Activated T-cell treated with anti-CD3 and anti-CD28 coated beads, Interleukin-2, amount 50 U/mL, for 72 hours (primary cell): Measurements from ENCODE around the gene TBC1D24. TPM values are rescaled to one million over a fixed set of nuclear protein-coding genes. Genes with fewer than 3 reads are reported as not detected.
"Not testable (repeated sequence)": the region's sequence is repeated elsewhere in the genome, so short reads cannot be mapped to it uniquely, and the experiment has no call there.

ENCODE experiments used
- ATAC-seq, 2 donors: fragments of 150-1000 bp; cut with Tn5 transposase; replicated peaks in 1 of 2; 2 replicates each; pipeline ENCODE4 v1.10.0; 2021; ENCODE audit warnings: moderate library complexity in 2 of 2, mild to moderate bottlenecking in 1 of 2
- DNase-seq, 2 donors: peaks; one replicate each; pipeline ENCODE4 v3.0.0; 2021 to 2022; ENCODE audit warnings: mixed read lengths in 1 of 2
- H3K27ac Mint-ChIP-seq: one replicate; pipeline ENCODE4 v1.8.0; 2022; ENCODE audit warnings: mild to moderate bottlenecking, moderate library complexity, mixed read lengths
- H3K27me3 Mint-ChIP-seq: one replicate; pipeline ENCODE4 v1.8.0; 2022; ENCODE audit warnings: low read depth, mixed read lengths
- H3K36me3 Mint-ChIP-seq, 2 donors: one replicate each; pipeline ENCODE4 v1.8.0; 2022; ENCODE audit warnings: mixed read lengths in 2 of 2, mild to moderate bottlenecking in 1 of 2; ENCODE audit not compliant: insufficient read depth in 2 of 2
- H3K4me1 Mint-ChIP-seq: one replicate; pipeline ENCODE4 v1.8.0; 2022; ENCODE audit warnings: low read depth, mixed read lengths
- H3K4me3 Mint-ChIP-seq, 2 donors: one replicate each; pipeline ENCODE4 v1.8.0; 2022; ENCODE audit warnings: mild to moderate bottlenecking in 2 of 2, mixed read lengths in 2 of 2, moderate library complexity in 2 of 2
- H3K9me3 Mint-ChIP-seq, 2 donors: one replicate each; pipeline ENCODE4 v1.8.0; 2022; ENCODE audit warnings: mixed read lengths in 2 of 2
- total RNA-seq, 2 donors: library from RNA; stranded (reverse); gene quantifications; one replicate each; pipeline ENCODE4 v1.2.3, GENCODE V29; 2022

TBC1D24 gene
- total RNA-seq, 2 donors from 2014 or later: 13.6 to 20.4 TPM

- DNase-seq: peak; percentile 63 to 69
- H3K4me3 Mint-ChIP-seq: peak overlapping the region; percentile 82 to 84
- H3K27me3 Mint-ChIP-seq: peaks cover 19% of the 10 kb centered on the region
- peaks cover 21% of the 10 kb centered on the region for H3K4me1 Mint-ChIP-seq
- peak; percentile 65 to 74 for ATAC-seq
- H3K27ac Mint-ChIP-seq: no peak overlapping the region
- H3K9me3 Mint-ChIP-seq: no peaks in the 10 kb centered on the region
- H3K36me3 Mint-ChIP-seq: no peaks in the 10 kb centered on the region
Measured at GRCh38 chr16:2473999-2474876, 689 bp upstream of the TBC1D24 start.

- Mint-ChIP-seq H3K27ac (no peak overlapping the region), H3K36me3 (no peaks in the 10 kb centered on the region), H3K9me3 (no peaks in the 10 kb centered on the region), H3K27me3 (peaks cover 7% of the 10 kb centered on the region), H3K4me1 (peaks cover 21% of the 10 kb centered on the region), H3K4me3 (peak overlapping the region; percentile 70)
- peak; percentile 35 to 39 for DNase-seq
- ATAC-seq: peak; percentile 39 to 44
Measured at GRCh38 chr16:2475413-2476344, 752 bp downstream of the TBC1D24 start.

- Mint-ChIP-seq H3K9me3 (no peaks in the 10 kb centered on the region), H3K27me3 (peaks cover 7% of the 10 kb centered on the region), H3K4me1 (peaks cover 21% of the 10 kb centered on the region), H3K27ac (no peak overlapping the region), H3K4me3 (peak overlapping the region; percentile 70), H3K36me3 (no peaks in the 10 kb centered on the region)
- DNase-seq (no peak), ATAC-seq (no peak)
Measured at GRCh38 chr16:2476345-2476720, 1.4 kb downstream of the TBC1D24 start.

- peak overlapping the region; percentile 51 for H3K27ac Mint-ChIP-seq
- no peaks in the 10 kb centered on the region for H3K36me3 Mint-ChIP-seq
- H3K27me3 Mint-ChIP-seq: peaks cover 7% of the 10 kb centered on the region
- peaks cover 21% of the 10 kb centered on the region for H3K4me1 Mint-ChIP-seq
- DNase-seq: no peak
- H3K9me3 Mint-ChIP-seq: no peaks in the 10 kb centered on the region
- no peak for ATAC-seq
- H3K4me3 Mint-ChIP-seq: peak overlapping the region; percentile 70
Measured at GRCh38 chr16:2476741-2477140, 1.8 kb downstream of the TBC1D24 start.

- Mint-ChIP-seq H3K4me3 (no peak overlapping the region), H3K4me1 (peaks cover 21% of the 10 kb centered on the region), H3K27me3 (peaks cover 7% of the 10 kb centered on the region), H3K27ac (no peak overlapping the region), H3K9me3 (no peaks in the 10 kb centered on the region), H3K36me3 (no peaks in the 10 kb centered on the region)
- DNase-seq: no peak
- ATAC-seq: no peak
Measured at GRCh38 chr16:2477327-2477726, 2.4 kb downstream of the TBC1D24 start.

- no peak for ATAC-seq
- Mint-ChIP-seq H3K36me3 (no peaks in the 10 kb centered on the region), H3K4me3 (no peak overlapping the region), H3K27ac (no peak overlapping the region), H3K4me1 (peaks cover 15% of the 10 kb centered on the region), H3K27me3 (peaks cover under 1% of the 10 kb centered on the region), H3K9me3 (no peaks in the 10 kb centered on the region)
- DNase-seq: no peak
Measured at GRCh38 chr16:2478279-2478678, 3.4 kb downstream of the TBC1D24 start.

- H3K36me3 Mint-ChIP-seq, DNase-seq, H3K9me3 Mint-ChIP-seq, H3K27ac Mint-ChIP-seq, H3K27me3 Mint-ChIP-seq, H3K4me3 Mint-ChIP-seq, ATAC-seq: not testable (repeated sequence)
- H3K4me1 Mint-ChIP-seq: peaks cover 13% of the 10 kb centered on the region
Measured at GRCh38 chr16:2479996-2480395, 5.1 kb downstream of the TBC1D24 start.

GRCh38 chr16:2480948-2481347 is 6.0 kb downstream of the TBC1D24 start:
- Mint-ChIP-seq H3K4me1 (peaks cover 11% of the 10 kb centered on the region), H3K27ac (no peak overlapping the region), H3K36me3 (no peaks in the 10 kb centered on the region), H3K4me3 (no peak overlapping the region), H3K9me3 (no peaks in the 10 kb centered on the region), H3K27me3 (no peaks in the 10 kb centered on the region)
- no peak for ATAC-seq
- no peak for DNase-seq

- no peak overlapping the region for H3K4me3 Mint-ChIP-seq
- H3K27ac Mint-ChIP-seq: no peak overlapping the region
Measured at GRCh38 chr16:2481676-2482075, 6.7 kb downstream of the TBC1D24 start.

GRCh38 chr16:2482249-2482648 is 7.3 kb downstream of the TBC1D24 start:
- no peak overlapping the region for H3K4me3 Mint-ChIP-seq
- H3K27me3 Mint-ChIP-seq: no peaks in the 10 kb centered on the region
- H3K27ac Mint-ChIP-seq: no peak overlapping the region
- H3K9me3 Mint-ChIP-seq: no peaks in the 10 kb centered on the region
- H3K4me1 Mint-ChIP-seq: peaks cover 11% of the 10 kb centered on the region
- ATAC-seq (no peak), DNase-seq (no peak)
- no peaks in the 10 kb centered on the region for H3K36me3 Mint-ChIP-seq

More at GRCh38 chr16:2481676-2482075, 6.7 kb downstream of the TBC1D24 start:
- no peak for DNase-seq
- H3K27me3 Mint-ChIP-seq: no peaks in the 10 kb centered on the region
- no peak for ATAC-seq
- H3K4me1 Mint-ChIP-seq: peaks cover 9% of the 10 kb centered on the region
- no peaks in the 10 kb centered on the region for H3K36me3 Mint-ChIP-seq
- H3K9me3 Mint-ChIP-seq: no peaks in the 10 kb centered on the region

GRCh38 chr16:2482708-2483534 is 8.0 kb downstream of the TBC1D24 start:
- Mint-ChIP-seq H3K9me3 (no peaks in the 10 kb centered on the region), H3K36me3 (no peaks in the 10 kb centered on the region), H3K27me3 (no peaks in the 10 kb centered on the region), H3K4me1 (peaks cover 17% of the 10 kb centered on the region), H3K4me3 (no peak overlapping the region), H3K27ac (no peak overlapping the region)
- DNase-seq (no peak), ATAC-seq (no peak)

- no peaks in the 10 kb centered on the region for H3K9me3 Mint-ChIP-seq
- ATAC-seq (no peak), DNase-seq (no peak)
- H3K36me3 Mint-ChIP-seq: no peaks in the 10 kb centered on the region
- no peak overlapping the region for H3K27ac Mint-ChIP-seq
- H3K4me3 Mint-ChIP-seq: no peak overlapping the region
- H3K27me3 Mint-ChIP-seq: no peaks in the 10 kb centered on the region
- peaks cover 21% of the 10 kb centered on the region for H3K4me1 Mint-ChIP-seq
Measured at GRCh38 chr16:2483939-2484897, 9.3 kb downstream of the TBC1D24 start.
